H1 (cell line): Measurements from ENCODE around the gene FUT4. TPM values are rescaled to one million over a fixed set of nuclear protein-coding genes. Genes with fewer than 3 reads are reported as not detected.

Experiments
- CBX8 ChIP-seq: fragments of 300-800, 300-1000 bp; sonication (generic); IDR thresholded peaks from 2 replicates; pipeline ENCODE4 v1.7.1; 2016; ENCODE audit warnings: low read depth, low read length, borderline replicate concordance
- RXRA ChIP-seq: IDR thresholded peaks from 2 replicates; pipeline ENCODE4 v1.6.1; 2011; ENCODE audit warnings: low read depth, mild to moderate bottlenecking, low read length, moderate library complexity; ENCODE audit not compliant: insufficient read depth
- polyA plus RNA-seq, 7 experiments: library from polyadenylated mRNA; depleted of rRNA in 3 of 7; stranded (reverse) in 5 of 7; unstranded in 2 of 7; fragments of >200 nt in 5 of 7; fragments of 200-250 nt in 2 of 7; gene quantifications; 1 replicate in 5 of 7; 2 replicates in 1 of 7; 4 replicates in 1 of 7; pipeline versions ENCODE4 v1.2.1 to v1.2.3, GENCODE V29; 2011 to 2013; ENCODE audit warnings: missing spikeins in 2 of 7, mixed read lengths in 2 of 7
- total RNA-seq: library from RNA; stranded (reverse); fragmentation: NEBNext Ultra II Directional; extraction: Animal tissue kit (Norgen Biotek cat#: 25700); gene quantifications from 2 replicates; pipeline ENCODE4 v1.2.1, GENCODE V29; 2021

Gene FUT4
- total and polyA plus RNA-seq, 2 of the 8 experiments (the other 6 are each of a cell fraction or from before 2014, with no cell fraction given): 2.6 to 8.0 TPM

GRCh38 chr11:94583866-94584500, 40.3 kb downstream of the FUT4 start (continued):
- no peak for TF ChIP-seq CBX8
- no peak for TF ChIP-seq RXRA
